A673 (cell line): ENCODE results near the gene SLC32A1. TPM values are rescaled to one million over a fixed set of nuclear protein-coding genes. Genes with fewer than 3 reads are reported as not detected.

Experiments used
- BruUV-seq: library from RNA; stranded (reverse); fragments of 400-500 nt; replicated peaks from 2 replicates; lab custom pipeline; 2021; lab: Mats Ljungman, UMichigan
- CTCF ChIA-PET: fragments of 300-600 bp; sonication (Branson Sonifier 250); formaldehyde crosslinking; loops from one replicate; lab custom pipeline; 2022; ENCODE audit warnings: antibody characterized with exemption; lab: Charles Lee
- POLR2A ChIA-PET: fragments of 300-600 bp; sonication (Branson Sonifier 250); formaldehyde crosslinking; loops from one replicate; lab custom pipeline; 2022; ENCODE audit warnings: antibody characterized with exemption; ENCODE audit not compliant: low non-redundant PET; lab: Charles Lee
- DNase-seq: peaks from one replicate; pipeline ENCODE4 v3.0.0-alpha.2; 2015; ENCODE audit warnings: low spot score
- H3K27ac ChIP-seq: fragments of 200-600 bp; sonication (generic); 2 replicates; pipeline ENCODE4 v1.5.1; 2016; ENCODE audit warnings: mixed run types, low read depth, mild to moderate bottlenecking, mixed read lengths, antibody characterized with exemption, low read length; ENCODE audit not compliant: poor library complexity, severe bottlenecking
- H3K27me3 ChIP-seq: fragments of 200-600 bp; sonication (generic); replicated peaks from 2 replicates; pipeline ENCODE4 v1.6.1; 2017; ENCODE audit warnings: mixed run types, low read depth, mild to moderate bottlenecking, mixed read lengths, antibody characterized with exemption, low read length; ENCODE audit not compliant: insufficient read depth, poor library complexity
- H3K36me3 ChIP-seq: fragments of 200-600 bp; sonication (generic); 2 replicates; pipeline ENCODE4 v1.6.1; 2016; ENCODE audit warnings: mixed run types, mild to moderate bottlenecking, mixed read lengths, antibody characterized with exemption, low read length; ENCODE audit not compliant: insufficient read depth, poor library complexity, severe bottlenecking
- H3K4me1 ChIP-seq: fragments of 200-600 bp; sonication (generic); 2 replicates; pipeline ENCODE4 v1.6.1; 2017; ENCODE audit warnings: mixed run types, mild to moderate bottlenecking, mixed read lengths, antibody characterized with exemption, low read length; ENCODE audit not compliant: insufficient read depth, poor library complexity, severe bottlenecking
- H3K4me3 ChIP-seq: fragments of 200-600 bp; sonication (generic); 2 replicates; pipeline ENCODE4 v1.5.1; 2016; ENCODE audit warnings: low read depth, mixed run types, mild to moderate bottlenecking, mixed read lengths, low read length; ENCODE audit not compliant: poor library complexity, severe bottlenecking
- H3K9me3 ChIP-seq: fragments of 200-600 bp; sonication (generic); 2 replicates; pipeline ENCODE4 v1.6.1; 2016; ENCODE audit warnings: mixed run types, low read depth, mild to moderate bottlenecking, mixed read lengths, antibody characterized with exemption, low read length; ENCODE audit not compliant: poor library complexity, severe bottlenecking
- EZH2 ChIP-seq: fragments of 200-600 bp; sonication (generic); IDR thresholded peaks from 2 replicates; pipeline ENCODE4 v1.6.1; 2017; ENCODE audit warnings: borderline replicate concordance, low read depth, mild to moderate bottlenecking, mixed read lengths, antibody characterized with exemption, low read length; ENCODE audit not compliant: poor library complexity, severe bottlenecking
- intact Hi-C: fragments of 100-400 bp; cut with micrococcal nuclease; formaldehyde crosslinking; loops from one replicate; pipeline ENCODE4 v1.10.0; 2022; ENCODE audit not compliant: unreplicated experiment
- total RNA-seq: library from RNA; stranded (reverse); gene quantifications from 2 replicates; pipeline ENCODE4 v1.2.3, GENCODE V29; 2021
- TF ChIP-seq, protein P1 (sequence below): fragments of 300-800, 200-600 bp; sonication (generic); conservative IDR thresholded peaks from 2 replicates; pipeline ENCODE4 v1.5.1; 2017; ENCODE audit warnings: low read depth, mild to moderate bottlenecking, antibody characterized with exemption, low read length, moderate library complexity, mixed read lengths

Gene SLC32A1
- total RNA-seq, 1 experiment from 2014 or later = not detected

DNA sequence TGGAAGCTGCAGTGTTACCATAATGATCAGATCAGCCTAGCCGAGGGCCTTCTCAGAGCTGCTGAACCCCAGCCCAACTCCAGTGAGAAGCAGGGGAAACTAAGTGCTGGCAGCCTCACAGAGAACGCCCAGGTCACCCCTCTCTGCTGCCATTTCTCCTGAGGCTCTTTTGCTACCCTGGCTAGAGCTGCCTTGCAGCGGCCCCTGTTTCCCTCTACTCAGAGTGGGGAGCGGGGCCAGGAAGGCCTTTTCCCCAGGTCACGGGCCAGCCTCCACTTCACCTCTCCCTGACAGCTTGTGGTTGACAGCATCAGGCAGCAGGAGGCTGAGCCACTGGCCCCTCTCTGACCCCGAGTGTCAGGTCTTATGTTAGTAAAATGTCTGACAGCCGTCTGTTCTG lies 46.7 kb downstream of the SLC32A1 start:
- H3K4me3 ChIP-seq = no peak overlapping the region
- no peak for TF ChIP-seq EZH2
- TF ChIP-seq, protein P1, sequence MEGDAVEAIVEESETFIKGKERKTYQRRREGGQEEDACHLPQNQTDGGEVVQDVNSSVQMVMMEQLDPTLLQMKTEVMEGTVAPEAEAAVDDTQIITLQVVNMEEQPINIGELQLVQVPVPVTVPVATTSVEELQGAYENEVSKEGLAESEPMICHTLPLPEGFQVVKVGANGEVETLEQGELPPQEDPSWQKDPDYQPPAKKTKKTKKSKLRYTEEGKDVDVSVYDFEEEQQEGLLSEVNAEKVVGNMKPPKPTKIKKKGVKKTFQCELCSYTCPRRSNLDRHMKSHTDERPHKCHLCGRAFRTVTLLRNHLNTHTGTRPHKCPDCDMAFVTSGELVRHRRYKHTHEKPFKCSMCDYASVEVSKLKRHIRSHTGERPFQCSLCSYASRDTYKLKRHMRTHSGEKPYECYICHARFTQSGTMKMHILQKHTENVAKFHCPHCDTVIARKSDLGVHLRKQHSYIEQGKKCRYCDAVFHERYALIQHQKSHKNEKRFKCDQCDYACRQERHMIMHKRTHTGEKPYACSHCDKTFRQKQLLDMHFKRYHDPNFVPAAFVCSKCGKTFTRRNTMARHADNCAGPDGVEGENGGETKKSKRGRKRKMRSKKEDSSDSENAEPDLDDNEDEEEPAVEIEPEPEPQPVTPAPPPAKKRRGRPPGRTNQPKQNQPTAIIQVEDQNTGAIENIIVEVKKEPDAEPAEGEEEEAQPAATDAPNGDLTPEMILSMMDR = no peak
- no peak for DNase-seq
- H3K36me3 ChIP-seq = peaks cover 12% of the 10 kb centered on the region
- no peak overlapping the region for H3K27ac ChIP-seq
- ChIA-PET CTCF (no interaction called here), POLR2A (no interaction called here)
- H3K9me3 ChIP-seq = no peaks in the 10 kb centered on the region
- intact Hi-C loops = no loop called here
- H3K4me1 ChIP-seq = no peaks in the 10 kb centered on the region
- no peaks in the 10 kb centered on the region for H3K27me3 ChIP-seq
- no TSS peak for BruUV-seq

- H3K4me1 ChIP-seq = no peaks in the 10 kb centered on the region
- H3K4me3 ChIP-seq = no peak overlapping the region
- ChIA-PET POLR2A (no interaction called here), CTCF (no interaction called here)
- H3K27ac ChIP-seq = no peak overlapping the region
- DNase-seq = no peak
- no TSS peak for BruUV-seq
- H3K36me3 ChIP-seq = peaks cover 12% of the 10 kb centered on the region
- H3K9me3 ChIP-seq = no peaks in the 10 kb centered on the region
- intact Hi-C loops = no loop called here
- TF ChIP-seq, protein P1 = no peak
- TF ChIP-seq EZH2 = no peak
- no peaks in the 10 kb centered on the region for H3K27me3 ChIP-seq
These were observed 47.3 kb downstream of the SLC32A1 start for GRCh38 chr20:38771621-38772020.

DNA sequence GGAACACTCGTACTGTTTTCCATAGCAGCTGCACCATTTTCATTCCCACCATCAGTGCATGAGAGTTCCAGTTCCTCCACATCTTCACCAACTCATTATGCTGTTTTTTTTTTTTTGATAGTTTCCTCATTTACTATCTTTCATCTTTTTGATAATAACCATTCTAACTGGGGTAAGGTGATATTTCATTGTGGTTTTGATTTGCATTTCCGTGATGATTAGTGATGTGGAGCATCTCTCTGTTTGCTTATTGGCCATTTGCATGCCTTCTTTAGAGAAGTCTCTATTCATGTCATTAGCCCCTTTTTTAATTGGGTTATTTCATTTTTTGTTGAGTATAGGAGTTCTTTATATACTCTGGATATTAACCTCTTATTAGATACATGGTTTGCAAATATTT lies 49.9 kb downstream of the SLC32A1 start:
- no peaks in the 10 kb centered on the region for H3K27me3 ChIP-seq
- CTCF ChIA-PET = no interaction called here
- TF ChIP-seq EZH2 = no peak
- TF ChIP-seq, protein P1 = no peak
- peaks cover 12% of the 10 kb centered on the region for H3K36me3 ChIP-seq
- BruUV-seq = no TSS peak
- H3K27ac ChIP-seq = no peak overlapping the region
- DNase-seq = no peak
- POLR2A ChIA-PET = no interaction called here
- no peak overlapping the region for H3K4me3 ChIP-seq
- no peaks in the 10 kb centered on the region for H3K9me3 ChIP-seq
- intact Hi-C loops = no loop called here
- H3K4me1 ChIP-seq = no peaks in the 10 kb centered on the region
